Parathyroid adenoma (tissue), 2 donors: Measurements from ENCODE around the gene SHE.

Experiments used
- H2AFZ ChIP-seq: fragments of 300-600 bp; sonication (generic); one replicate; pipeline ENCODE4 v1.7.0; 2017; ENCODE audit warnings: antibody characterized with exemption, mild to moderate bottlenecking
- H3K27ac ChIP-seq: fragments of 300-600 bp; sonication (generic); one replicate; pipeline ENCODE4 v1.7.0; 2017
- H3K27me3 ChIP-seq: fragments of 300-600 bp; sonication (generic); one replicate; pipeline ENCODE4 v1.7.0; 2017; ENCODE audit warnings: low read length; ENCODE audit not compliant: control insufficient read depth, insufficient read depth
- H3K36me3 ChIP-seq: fragments of 300-600 bp; sonication (generic); one replicate; pipeline ENCODE4 v1.7.0; 2017; ENCODE audit warnings: low read length; ENCODE audit not compliant: control insufficient read depth, insufficient read depth
- H3K4me1 ChIP-seq: fragments of 300-600 bp; sonication (generic); one replicate; pipeline ENCODE4 v1.7.0; 2017; ENCODE audit warnings: control low read depth
- H3K4me2 ChIP-seq: fragments of 300-600 bp; sonication (generic); one replicate; pipeline ENCODE4 v1.7.0; 2017; ENCODE audit warnings: low read length
- H3K4me3 ChIP-seq: fragments of 300-600 bp; sonication (generic); one replicate; pipeline ENCODE4 v1.7.0; 2017; ENCODE audit warnings: low read depth, low read length
- H3K79me2 ChIP-seq: fragments of 300-600 bp; sonication (generic); one replicate; pipeline ENCODE4 v1.7.0; 2017; ENCODE audit warnings: control low read depth
- H3K9ac ChIP-seq: fragments of 300-600 bp; sonication (generic); one replicate; pipeline ENCODE4 v1.7.0; 2017; ENCODE audit warnings: mild to moderate bottlenecking
- H3K9me3 ChIP-seq: fragments of 300-600 bp; sonication (generic); one replicate; pipeline ENCODE4 v1.7.0; 2017; ENCODE audit warnings: low read length; ENCODE audit not compliant: control insufficient read depth
- CTCF ChIP-seq: fragments of 300-600 bp; sonication (generic); IDR thresholded peaks from one replicate; pipeline ENCODE4 v1.7.0; 2017; ENCODE audit warnings: antibody characterized with exemption, mild to moderate bottlenecking
- donor health status: primary hyperparathyroidism.

SHE gene

GRCh38 chr1:154454386-154455120 is 47.7 kb downstream of the SHE start:
- H3K9me3 ChIP-seq, result no peaks in the 10 kb centered on the region
- TF ChIP-seq CTCF, result no peak
- no peaks in the 10 kb centered on the region for H3K79me2 ChIP-seq
- no peak overlapping the region for H3K9ac ChIP-seq
- H2AFZ ChIP-seq, result no peak overlapping the region
- no peaks in the 10 kb centered on the region for H3K27me3 ChIP-seq
- no peak overlapping the region for H3K4me3 ChIP-seq
- no peaks in the 10 kb centered on the region for H3K4me1 ChIP-seq
- H3K36me3 ChIP-seq, result no peaks in the 10 kb centered on the region
- H3K4me2 ChIP-seq, result no peak overlapping the region
- no peak overlapping the region for H3K27ac ChIP-seq

GRCh38 chr1:154453574-154454352 is 48.4 kb downstream of the SHE start:
- H3K9me3 ChIP-seq, result no peaks in the 10 kb centered on the region
- H3K79me2 ChIP-seq, result no peaks in the 10 kb centered on the region
- H3K4me3 ChIP-seq, result no peak overlapping the region
- H3K4me1 ChIP-seq, result no peaks in the 10 kb centered on the region
- no peaks in the 10 kb centered on the region for H3K36me3 ChIP-seq
- H3K9ac ChIP-seq, result no peak overlapping the region
- no peak overlapping the region for H3K4me2 ChIP-seq
- TF ChIP-seq CTCF, result no peak
- no peak overlapping the region for H3K27ac ChIP-seq
- no peak overlapping the region for H2AFZ ChIP-seq
- no peaks in the 10 kb centered on the region for H3K27me3 ChIP-seq

GRCh38 chr1:154453161-154453560 is 49.1 kb downstream of the SHE start:
- no peaks in the 10 kb centered on the region for H3K36me3 ChIP-seq
- no peak overlapping the region for H3K4me3 ChIP-seq
- H3K4me2 ChIP-seq, result no peak overlapping the region
- no peaks in the 10 kb centered on the region for H3K27me3 ChIP-seq
- H3K9me3 ChIP-seq, result no peaks in the 10 kb centered on the region
- H3K79me2 ChIP-seq, result no peaks in the 10 kb centered on the region
- H3K27ac ChIP-seq, result no peak overlapping the region
- no peaks in the 10 kb centered on the region for H3K4me1 ChIP-seq
- H3K9ac ChIP-seq, result no peak overlapping the region
- TF ChIP-seq CTCF, result no peak
- no peak overlapping the region for H2AFZ ChIP-seq

- Histone ChIP-seq H3K27me3 (no peaks in the 10 kb centered on the region), H3K4me2 (no peak overlapping the region), H3K4me3 (no peak overlapping the region), H3K4me1 (no peaks in the 10 kb centered on the region), H3K36me3 (no peaks in the 10 kb centered on the region), H3K9me3 (no peaks in the 10 kb centered on the region), H3K27ac (no peak overlapping the region), H3K9ac (no peak overlapping the region), H2AFZ (no peak overlapping the region), H3K79me2 (no peaks in the 10 kb centered on the region)
- TF ChIP-seq CTCF, result no peak
These were observed 53.8 kb downstream of the SHE start for GRCh38 chr1:154448331-154448811.
